GM12864 (cell line): ENCODE results near the gene KAT5.

Experiments used
- DNase-seq: peaks from one replicate; pipeline ENCODE4 v3.0.0-alpha.2; 2011; ENCODE audit warnings: low read depth
- H3K4me3 ChIP-seq: 2 replicates; pipeline ENCODE4 v1.5.1; 2011; ENCODE audit warnings: mild to moderate bottlenecking, low read depth, low read length, control low read depth
- TF ChIP-seq, protein P1 (sequence below): IDR thresholded peaks from 2 replicates; pipeline ENCODE4 v1.5.1; 2011; ENCODE audit warnings: low read depth, mild to moderate bottlenecking, moderate library complexity, low read length, control low read depth, inconsistent platforms; ENCODE audit errors: missing control alignments

Gene KAT5

DNA sequence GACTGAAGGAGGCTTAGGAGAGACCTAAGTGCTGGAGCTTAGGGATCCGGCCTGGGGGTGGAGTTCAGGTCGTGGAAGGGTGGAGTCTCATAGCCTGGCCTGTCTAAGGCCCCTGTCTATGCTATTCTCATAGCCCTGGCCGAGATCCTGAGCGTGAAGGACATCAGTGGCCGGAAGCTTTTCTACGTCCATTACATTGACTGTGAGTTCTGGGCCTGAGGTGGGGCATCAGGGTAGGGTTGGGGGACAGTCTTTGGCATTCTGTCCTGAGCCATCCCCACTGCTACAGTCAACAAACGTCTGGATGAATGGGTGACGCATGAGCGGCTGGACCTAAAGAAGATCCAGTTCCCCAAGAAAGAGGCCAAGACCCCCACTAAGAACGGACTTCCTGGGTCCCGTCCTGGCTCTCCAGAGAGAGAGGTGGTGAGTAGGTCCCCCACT, 603 bp downstream of the KAT5 start:
- TF ChIP-seq, protein P1, sequence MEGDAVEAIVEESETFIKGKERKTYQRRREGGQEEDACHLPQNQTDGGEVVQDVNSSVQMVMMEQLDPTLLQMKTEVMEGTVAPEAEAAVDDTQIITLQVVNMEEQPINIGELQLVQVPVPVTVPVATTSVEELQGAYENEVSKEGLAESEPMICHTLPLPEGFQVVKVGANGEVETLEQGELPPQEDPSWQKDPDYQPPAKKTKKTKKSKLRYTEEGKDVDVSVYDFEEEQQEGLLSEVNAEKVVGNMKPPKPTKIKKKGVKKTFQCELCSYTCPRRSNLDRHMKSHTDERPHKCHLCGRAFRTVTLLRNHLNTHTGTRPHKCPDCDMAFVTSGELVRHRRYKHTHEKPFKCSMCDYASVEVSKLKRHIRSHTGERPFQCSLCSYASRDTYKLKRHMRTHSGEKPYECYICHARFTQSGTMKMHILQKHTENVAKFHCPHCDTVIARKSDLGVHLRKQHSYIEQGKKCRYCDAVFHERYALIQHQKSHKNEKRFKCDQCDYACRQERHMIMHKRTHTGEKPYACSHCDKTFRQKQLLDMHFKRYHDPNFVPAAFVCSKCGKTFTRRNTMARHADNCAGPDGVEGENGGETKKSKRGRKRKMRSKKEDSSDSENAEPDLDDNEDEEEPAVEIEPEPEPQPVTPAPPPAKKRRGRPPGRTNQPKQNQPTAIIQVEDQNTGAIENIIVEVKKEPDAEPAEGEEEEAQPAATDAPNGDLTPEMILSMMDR, result no peak
- DNase-seq, result no peak
- peak overlapping the region; percentile 65 for H3K4me3 ChIP-seq

- H3K4me3 ChIP-seq, result peak overlapping the region; percentile 65
Measured at GRCh38 chr11:65713212-65713969, 1.3 kb downstream of the KAT5 start.

GRCh38 chr11:65714433-65714832, 2.4 kb downstream of the KAT5 start:
- no peak overlapping the region for H3K4me3 ChIP-seq
- TF ChIP-seq, protein P1, result no peak
- DNase-seq, result no peak

More at GRCh38 chr11:65713212-65713969, 1.3 kb downstream of the KAT5 start:
- DNase-seq, result no peak
- TF ChIP-seq, protein P1, result no peak

GRCh38 chr11:65716302-65716701, 4.2 kb downstream of the KAT5 start:
- H3K4me3 ChIP-seq, result no peak overlapping the region
- TF ChIP-seq, protein P1, result no peak
- DNase-seq, result no peak

GRCh38 chr11:65716774-65717405, 4.8 kb downstream of the KAT5 start:
- TF ChIP-seq, protein P1, result no peak
- no peak for DNase-seq

DNA sequence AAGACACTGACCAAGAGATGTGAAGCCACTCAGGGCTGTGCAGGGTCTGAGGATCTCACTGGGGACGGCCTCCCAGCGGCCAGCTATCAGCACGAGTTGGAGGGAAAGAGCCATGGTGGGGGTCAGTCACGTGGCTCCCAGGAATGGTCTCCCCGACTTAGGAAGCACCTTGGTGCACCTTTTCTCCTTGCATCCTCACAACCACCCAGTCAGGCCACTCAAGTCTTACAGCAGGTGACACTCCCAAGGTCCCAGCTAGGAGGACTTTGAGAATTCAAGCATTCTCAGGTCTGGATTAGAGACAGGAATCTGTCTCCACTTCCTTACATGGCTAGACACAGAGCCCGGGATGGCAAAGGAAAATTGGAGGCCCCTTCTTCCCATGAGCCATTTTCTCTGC, 5.9 kb downstream of the KAT5 start:
- TF ChIP-seq, protein P1, result no peak
- H3K4me3 ChIP-seq, result no peak overlapping the region
- DNase-seq, result no peak

More at GRCh38 chr11:65716774-65717405, 4.8 kb downstream of the KAT5 start:
- H3K4me3 ChIP-seq, result no peak overlapping the region
